GM19035 (cell line): ENCODE data around the gene CHMP2A.
"Not testable (repeated sequence)": the region's sequence is repeated elsewhere in the genome, so short reads cannot be mapped to it uniquely, and the experiment has no call there.

Experiments used
- ATAC-seq: cut with Tn5 transposase; IDR thresholded peaks from one replicate; pipeline ENCODE4 v1.9.1; 2021; ENCODE audit not compliant: unreplicated experiment

Gene CHMP2A

GRCh38 chr19:58554494-58555368 lies at the start of gene CHMP2A:
Gene CHMP2A, minus strand, starts transcription at chr19:58555105. Its CDS starts 893 bp downstream, at chr19:58554212.
- peak; percentile 34 for ATAC-seq

- ATAC-seq, result no peak
These were observed 31.3 kb upstream of the CHMP2A start for GRCh38 chr19:58586133-58586765.

- no peak for ATAC-seq
These were observed 30.7 kb upstream of the CHMP2A start for GRCh38 chr19:58585442-58586132.

GRCh38 chr19:58584498-58585441 lies 29.9 kb upstream of the CHMP2A start:
- no peak for ATAC-seq

- ATAC-seq, result no peak
These were observed 28.1 kb upstream of the CHMP2A start for GRCh38 chr19:58582985-58583384.

GRCh38 chr19:58581227-58582141 lies 26.6 kb upstream of the CHMP2A start:
- peak; percentile 61 for ATAC-seq

GRCh38 chr19:58579473-58580142 lies 24.7 kb upstream of the CHMP2A start:
- no peak for ATAC-seq

GRCh38 chr19:58578012-58578925 lies 23.4 kb upstream of the CHMP2A start:
- no peak for ATAC-seq

- ATAC-seq, result not testable (repeated sequence)
These were observed 22.7 kb upstream of the CHMP2A start for GRCh38 chr19:58577581-58577980.

GRCh38 chr19:58575183-58576041 lies 20.5 kb upstream of the CHMP2A start:
- peak; percentile 42 for ATAC-seq

- no peak for ATAC-seq
These were observed 18.8 kb upstream of the CHMP2A start for GRCh38 chr19:58573658-58574164.

GRCh38 chr19:58572818-58573657 lies 18.1 kb upstream of the CHMP2A start, which contains the start of gene MZF1:
Gene MZF1, minus strand, starts transcription at chr19:58573335. Its CDS starts 1,946 bp downstream, at chr19:58571389.
- ATAC-seq, result peak; percentile 54

- ATAC-seq, result no peak
These were observed 17.3 kb upstream of the CHMP2A start for GRCh38 chr19:58572026-58572817.

- no peak for ATAC-seq
These were observed 16.7 kb upstream of the CHMP2A start for GRCh38 chr19:58571575-58571947.
